K562 (cell line): ENCODE data around the gene DHRS3. TPM values are rescaled to one million over a fixed set of nuclear protein-coding genes. Genes with fewer than 3 reads are reported as not detected.
A peak's percentile ranks its signal among the peaks of the same experiment; 100 is the strongest.

Source experiments
- EGR1 ChIP-seq: fragments of 450-650 bp; conservative IDR thresholded peaks from 2 replicates; pipeline ENCODE4 v1.6.1; 2017; ENCODE audit warnings: mild to moderate bottlenecking
- EHMT2 ChIP-seq: fragments of 450-650 bp; IDR thresholded peaks from 2 replicates; pipeline ENCODE4 v1.6.1; 2018; ENCODE audit warnings: antibody characterized with exemption
- LEF1 ChIP-seq: fragments of 450-650 bp; IDR thresholded peaks from 2 replicates; pipeline ENCODE4 v1.6.1; 2016; ENCODE audit warnings: mild to moderate bottlenecking
- PHB ChIP-seq: fragments of 250-450 bp; sonication (Bioruptor Pico); IDR thresholded peaks from 2 replicates; pipeline ENCODE4 v1.5.0; 2021
- PHF21A ChIP-seq: fragments of 450-650 bp; IDR thresholded peaks from 2 replicates; pipeline ENCODE4 v1.6.1; 2017; ENCODE audit warnings: low read depth, borderline replicate concordance
- RB1 ChIP-seq: fragments of 450-650 bp; IDR thresholded peaks from 2 replicates; pipeline ENCODE4 v1.6.1; 2017; ENCODE audit warnings: low read depth, mild to moderate bottlenecking
- SMARCE1 ChIP-seq: fragments of 450-650 bp; IDR thresholded peaks from 2 replicates; pipeline ENCODE4 v1.7.1; 2016; ENCODE audit warnings: mild to moderate bottlenecking
- STAT5B ChIP-seq: fragments of 250-450 bp; sonication (Bioruptor Pico); IDR thresholded peaks from 2 replicates; pipeline ENCODE4 v1.8.0; 2021; ENCODE audit warnings: mild to moderate bottlenecking, inconsistent platforms
- ZFX ChIP-seq: sonication (generic); formaldehyde crosslinking; IDR thresholded peaks from 2 replicates; pipeline ENCODE4 v1.8.0; 2022; ENCODE audit warnings: mild to moderate bottlenecking, missing genetic modification reagents, moderate library complexity
- ZNF143 ChIP-seq: sonication (generic); formaldehyde crosslinking; IDR thresholded peaks from 2 replicates; pipeline ENCODE4 v1.9.0; 2022; ENCODE audit warnings: mild to moderate bottlenecking, missing genetic modification reagents
- ZNF232 ChIP-seq: sonication (generic); formaldehyde crosslinking; IDR thresholded peaks from 2 replicates; pipeline ENCODE4 v1.8.0; 2022; ENCODE audit warnings: mild to moderate bottlenecking, missing genetic modification reagents
- ZNF507 ChIP-seq: conservative IDR thresholded peaks from 2 replicates; pipeline ENCODE4 v1.6.1; 2017; ENCODE audit warnings: missing genetic modification characterization, missing compliant biosample characterization
- ZNF586 ChIP-seq: fragments of 450-650 bp; formaldehyde crosslinking; conservative IDR thresholded peaks from 2 replicates; pipeline ENCODE4 v1.4.0; 2020; ENCODE audit warnings: mild to moderate bottlenecking, moderate library complexity
- ZNF592 ChIP-seq: fragments of 450-650 bp; IDR thresholded peaks from 2 replicates; pipeline ENCODE4 v1.6.1; 2017; ENCODE audit warnings: antibody characterized with exemption, mild to moderate bottlenecking
- ZNF778 ChIP-seq: fragments of 450-650 bp; formaldehyde crosslinking; IDR thresholded peaks from 2 replicates; pipeline ENCODE4 v1.4.0; 2020; ENCODE audit warnings: mild to moderate bottlenecking, moderate library complexity
- polyA plus RNA-seq, 8 experiments: library from polyadenylated mRNA; depleted of rRNA in 4 of 8; stranded (reverse) in 5 of 8; unstranded in 3 of 8; fragments of >200 nt; fragmentation: Nextera tagmentation in 2 of 8; fragmentation: Illumina TruSeq in 1 of 8; extraction: Ambion mirVana in 2 of 8; extraction: Trizol in 1 of 8; gene quantifications; 2 replicates each; pipeline versions ENCODE4 v1.2.1 to v1.2.3, GENCODE V29; 2011 to 2014; ENCODE audit warnings: inconsistent platforms in 1 of 8, missing spikeins in 1 of 8
- total RNA-seq, 7 experiments: library from RNA; depleted of rRNA in 6 of 7; stranded (reverse); fragments of >200 nt in 6 of 7; fragmentation: Illumina TruSeq in 2 of 7; extraction: Trizol in 2 of 7; gene quantifications; 2 replicates each; pipeline versions ENCODE4 v1.2.1 to v1.2.3, GENCODE V29; 2011 to 2021; ENCODE audit warnings: low replicate concordance in 1 of 7
- TF ChIP-seq, protein P1 (sequence below): fragments of 200-400 bp; formaldehyde crosslinking; IDR thresholded peaks from 2 replicates; pipeline ENCODE4 v1.6.1; 2017; ENCODE audit warnings: mild to moderate bottlenecking, low read depth, low read length, moderate library complexity
- TF ChIP-seq, protein P2 (sequence below): fragments of 250-450 bp; sonication (Bioruptor Pico); IDR thresholded peaks from 2 replicates; pipeline ENCODE4 v1.9.0; 2021; ENCODE audit warnings: mild to moderate bottlenecking, inconsistent platforms
- TF ChIP-seq, protein P3 (sequence below): fragments of 250-450 bp; sonication (Bioruptor Pico); IDR thresholded peaks from 2 replicates; pipeline ENCODE4 v1.4.0; 2020; ENCODE audit warnings: mild to moderate bottlenecking, moderate library complexity, borderline replicate concordance

The DHRS3 gene
- total and polyA plus RNA-seq, 9 of the 15 experiments (the other 6 are each of a cell fraction or from before 2014, with no cell fraction given), result 21.0 to 116 (median 58.7) TPM

DNA sequence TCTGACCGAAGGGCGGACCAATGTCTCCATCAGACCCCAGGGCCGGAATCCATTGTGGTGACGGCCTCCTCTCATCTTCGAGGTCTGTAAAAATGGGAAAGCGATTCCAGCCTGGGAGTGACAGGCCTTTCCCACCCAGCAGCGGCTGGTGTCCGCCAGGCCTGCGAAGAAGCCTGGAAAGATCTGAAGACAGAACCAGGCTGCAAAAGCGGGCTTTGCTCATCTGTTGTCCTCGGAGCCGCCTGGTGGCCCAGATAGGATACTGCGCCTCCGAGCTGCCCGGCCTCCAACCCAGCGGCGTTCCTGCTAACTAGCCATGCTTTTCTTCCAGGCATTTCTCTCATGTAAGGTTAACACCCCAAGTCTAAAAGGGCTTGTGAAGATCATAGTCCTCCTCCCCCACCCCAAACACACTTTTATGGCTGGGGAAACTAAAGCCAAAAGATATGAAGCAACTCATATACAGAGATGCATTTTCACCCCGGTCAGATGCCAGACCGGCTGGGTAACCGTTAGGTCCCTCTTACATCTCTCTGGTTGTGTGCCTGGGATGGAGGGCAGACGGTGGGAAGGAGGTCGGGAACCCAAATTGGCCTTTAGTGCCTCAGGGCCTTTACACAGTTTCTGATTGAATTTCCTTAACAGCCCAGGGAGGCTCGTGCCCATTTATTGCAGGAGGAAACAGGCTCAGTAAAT is 1.9 kb upstream of the DHRS3 start (continued):
- TF ChIP-seq, protein P1, sequence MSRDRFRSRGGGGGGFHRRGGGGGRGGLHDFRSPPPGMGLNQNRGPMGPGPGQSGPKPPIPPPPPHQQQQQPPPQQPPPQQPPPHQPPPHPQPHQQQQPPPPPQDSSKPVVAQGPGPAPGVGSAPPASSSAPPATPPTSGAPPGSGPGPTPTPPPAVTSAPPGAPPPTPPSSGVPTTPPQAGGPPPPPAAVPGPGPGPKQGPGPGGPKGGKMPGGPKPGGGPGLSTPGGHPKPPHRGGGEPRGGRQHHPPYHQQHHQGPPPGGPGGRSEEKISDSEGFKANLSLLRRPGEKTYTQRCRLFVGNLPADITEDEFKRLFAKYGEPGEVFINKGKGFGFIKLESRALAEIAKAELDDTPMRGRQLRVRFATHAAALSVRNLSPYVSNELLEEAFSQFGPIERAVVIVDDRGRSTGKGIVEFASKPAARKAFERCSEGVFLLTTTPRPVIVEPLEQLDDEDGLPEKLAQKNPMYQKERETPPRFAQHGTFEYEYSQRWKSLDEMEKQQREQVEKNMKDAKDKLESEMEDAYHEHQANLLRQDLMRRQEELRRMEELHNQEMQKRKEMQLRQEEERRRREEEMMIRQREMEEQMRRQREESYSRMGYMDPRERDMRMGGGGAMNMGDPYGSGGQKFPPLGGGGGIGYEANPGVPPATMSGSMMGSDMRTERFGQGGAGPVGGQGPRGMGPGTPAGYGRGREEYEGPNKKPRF, result no peak
- TF ChIP-seq ZNF778 (CRISPR knock-in tag) (no peak), ZFX (CRISPR knock-in tag) (no peak; the same call in 1 of the 2 replicates), SMARCE1 (0 out of 2 replicates have a peak, but pooled peaks have one; percentile 0), LEF1 (no peak), ZNF586 (CRISPR knock-in tag) (no peak), ZNF507 (tag) (no peak), EHMT2 (no peak), STAT5B (CRISPR knock-in tag) (no peak), PHF21A (no peak), EGR1 (no peak), ZNF143 (CRISPR knock-in tag) (no peak), RB1 (peak; percentile 96), ZNF232 (no peak), ZNF592 (peak; percentile 68), PHB (no peak)
- TF ChIP-seq, protein P2, sequence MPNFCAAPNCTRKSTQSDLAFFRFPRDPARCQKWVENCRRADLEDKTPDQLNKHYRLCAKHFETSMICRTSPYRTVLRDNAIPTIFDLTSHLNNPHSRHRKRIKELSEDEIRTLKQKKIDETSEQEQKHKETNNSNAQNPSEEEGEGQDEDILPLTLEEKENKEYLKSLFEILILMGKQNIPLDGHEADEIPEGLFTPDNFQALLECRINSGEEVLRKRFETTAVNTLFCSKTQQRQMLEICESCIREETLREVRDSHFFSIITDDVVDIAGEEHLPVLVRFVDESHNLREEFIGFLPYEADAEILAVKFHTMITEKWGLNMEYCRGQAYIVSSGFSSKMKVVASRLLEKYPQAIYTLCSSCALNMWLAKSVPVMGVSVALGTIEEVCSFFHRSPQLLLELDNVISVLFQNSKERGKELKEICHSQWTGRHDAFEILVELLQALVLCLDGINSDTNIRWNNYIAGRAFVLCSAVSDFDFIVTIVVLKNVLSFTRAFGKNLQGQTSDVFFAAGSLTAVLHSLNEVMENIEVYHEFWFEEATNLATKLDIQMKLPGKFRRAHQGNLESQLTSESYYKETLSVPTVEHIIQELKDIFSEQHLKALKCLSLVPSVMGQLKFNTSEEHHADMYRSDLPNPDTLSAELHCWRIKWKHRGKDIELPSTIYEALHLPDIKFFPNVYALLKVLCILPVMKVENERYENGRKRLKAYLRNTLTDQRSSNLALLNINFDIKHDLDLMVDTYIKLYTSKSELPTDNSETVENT (CRISPR knock-in tag), result no peak
- TF ChIP-seq, protein P3, sequence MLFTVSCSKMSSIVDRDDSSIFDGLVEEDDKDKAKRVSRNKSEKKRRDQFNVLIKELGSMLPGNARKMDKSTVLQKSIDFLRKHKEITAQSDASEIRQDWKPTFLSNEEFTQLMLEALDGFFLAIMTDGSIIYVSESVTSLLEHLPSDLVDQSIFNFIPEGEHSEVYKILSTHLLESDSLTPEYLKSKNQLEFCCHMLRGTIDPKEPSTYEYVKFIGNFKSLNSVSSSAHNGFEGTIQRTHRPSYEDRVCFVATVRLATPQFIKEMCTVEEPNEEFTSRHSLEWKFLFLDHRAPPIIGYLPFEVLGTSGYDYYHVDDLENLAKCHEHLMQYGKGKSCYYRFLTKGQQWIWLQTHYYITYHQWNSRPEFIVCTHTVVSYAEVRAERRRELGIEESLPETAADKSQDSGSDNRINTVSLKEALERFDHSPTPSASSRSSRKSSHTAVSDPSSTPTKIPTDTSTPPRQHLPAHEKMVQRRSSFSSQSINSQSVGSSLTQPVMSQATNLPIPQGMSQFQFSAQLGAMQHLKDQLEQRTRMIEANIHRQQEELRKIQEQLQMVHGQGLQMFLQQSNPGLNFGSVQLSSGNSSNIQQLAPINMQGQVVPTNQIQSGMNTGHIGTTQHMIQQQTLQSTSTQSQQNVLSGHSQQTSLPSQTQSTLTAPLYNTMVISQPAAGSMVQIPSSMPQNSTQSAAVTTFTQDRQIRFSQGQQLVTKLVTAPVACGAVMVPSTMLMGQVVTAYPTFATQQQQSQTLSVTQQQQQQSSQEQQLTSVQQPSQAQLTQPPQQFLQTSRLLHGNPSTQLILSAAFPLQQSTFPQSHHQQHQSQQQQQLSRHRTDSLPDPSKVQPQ (CRISPR knock-in tag), result no peak
